A549 treated with Mapracorat at 1 μM for 4 hours (cell line): ENCODE results near the gene EPS15. TPM values are rescaled to one million over a fixed set of nuclear protein-coding genes. Genes with fewer than 3 reads are reported as not detected.

ENCODE experiments used
- total RNA-seq: library from RNA; stranded (reverse); fragments of 200-300 nt; extraction: Qiagen RNA extraction; gene quantifications from 5 replicates; pipeline ENCODE4 v1.2.3, GENCODE V29; 2022

The EPS15 gene
- 8.8 to 13.8 TPM (median 11.9 TPM) in 5 replicates for total RNA-seq

DNA sequence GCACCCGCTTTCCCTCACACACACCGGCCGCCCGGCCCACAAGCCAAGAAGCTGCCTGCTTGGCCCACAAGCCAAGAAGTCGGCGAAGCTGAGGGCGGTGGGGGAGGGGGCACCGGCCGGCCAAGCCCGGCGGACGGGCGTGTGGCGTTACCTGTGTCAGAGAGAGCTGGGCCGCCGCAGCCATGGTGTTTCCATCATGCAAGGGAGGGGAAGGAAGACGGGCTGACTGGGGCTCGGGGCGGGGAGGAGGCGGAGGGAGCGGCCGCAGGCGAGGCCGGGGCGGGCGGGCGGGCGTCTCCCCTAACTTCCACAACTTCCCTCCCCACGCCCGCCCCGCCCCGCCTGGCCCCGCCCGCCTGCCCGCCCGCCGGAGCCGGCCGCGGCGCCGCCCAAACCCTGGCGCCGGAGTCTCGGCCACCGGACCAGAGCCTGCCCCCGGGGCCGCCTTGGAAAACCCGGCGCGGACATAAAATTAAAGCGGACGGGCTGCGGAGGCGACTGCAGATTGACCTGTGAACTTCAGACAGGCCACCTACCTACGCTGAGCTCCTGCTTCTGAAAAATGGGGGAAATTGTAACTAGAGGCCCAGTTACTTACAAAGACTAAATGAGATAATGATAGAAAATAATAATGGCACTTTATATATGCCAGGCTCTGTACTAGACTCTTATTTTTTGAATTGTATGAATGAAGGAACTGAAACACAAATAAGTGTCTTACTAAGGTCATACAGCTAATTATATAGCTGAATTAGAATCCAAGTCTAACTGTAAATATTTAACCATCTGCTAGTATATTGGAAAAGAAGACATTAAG is at the start of gene EPS15:
Gene EPS15, minus strand, starts transcription at position 219 of the 817 bp plus-strand sequence. Its CDS starts 35 bp downstream, at position 184.

DNA sequence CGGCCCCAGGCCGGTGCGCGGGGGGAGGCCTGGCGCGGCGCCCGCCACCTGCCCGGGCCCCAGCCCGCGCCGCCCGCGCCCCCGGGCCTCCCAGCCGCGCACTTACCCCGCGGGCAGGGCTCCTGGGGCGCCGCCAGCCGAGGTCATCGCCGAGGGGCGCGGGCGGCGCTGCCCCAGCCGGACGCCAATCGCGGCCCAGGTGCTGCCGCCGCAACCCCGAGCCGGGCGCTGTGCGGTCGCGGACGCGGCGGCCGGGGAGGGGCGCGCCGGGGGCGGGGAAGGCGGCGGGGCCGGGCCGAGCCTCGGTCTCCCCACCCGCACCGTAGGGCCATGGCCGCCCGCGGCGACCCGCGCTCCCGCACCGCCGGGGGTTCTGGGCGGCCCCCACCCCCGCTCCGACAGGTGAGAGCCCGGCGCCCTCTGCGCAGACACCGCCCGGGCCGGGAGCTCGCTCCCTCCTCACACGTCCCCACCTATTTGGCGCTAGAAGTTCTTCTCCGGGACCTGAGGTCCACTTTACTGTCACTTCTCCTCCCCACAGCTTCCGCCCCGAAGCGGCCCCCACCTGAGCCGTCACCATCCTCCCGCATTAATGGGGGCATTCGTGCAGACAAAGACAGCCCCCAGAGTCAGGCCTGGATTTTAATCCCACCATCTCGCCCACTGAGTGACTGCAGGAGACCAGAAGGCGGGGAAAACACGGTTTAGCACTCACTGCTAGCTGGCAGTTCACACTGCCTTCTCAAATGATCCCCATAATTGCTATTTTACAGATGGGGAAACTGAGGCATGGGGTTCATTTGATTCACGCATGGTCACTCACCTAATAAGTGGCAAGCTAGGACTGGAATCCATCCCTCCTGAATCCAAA is 188.5 kb downstream of the EPS15 start, which contains the start of gene TTC39A:
Gene TTC39A, minus strand, starts transcription at position 232 of the 871 bp plus-strand sequence. Its CDS starts 85 bp downstream, at position 147.

Other genes with a start within 250 kb of the EPS15 start
- gene TTC39A, start 188.7 kb downstream of the EPS15 start, total RNA-seq: 1.5 to 2.7 TPM (median 2.2 TPM) in 5 replicates
- gene OSBPL9, start 97.8 kb upstream of the EPS15 start, total RNA-seq: 33.9 to 45.8 TPM (median 40.2 TPM) in 5 replicates